HTR-8/SVneo (cell line): ENCODE results near the gene R3HDM4.
A peak's percentile ranks its signal among the peaks of the same experiment; 100 is the strongest.
"Not testable (repeated sequence)": the region's sequence is repeated elsewhere in the genome, so short reads cannot be mapped to it uniquely, and the experiment has no call there.

Source experiments
- DNase-seq: peaks from one replicate; pipeline ENCODE4 v3.0.0; 2011; ENCODE audit warnings: low spot score, mixed read lengths; ENCODE audit not compliant: insufficient read length
- FAIRE-seq: peaks from 2 replicates; lab custom pipeline; 2011; peaks lifted over from hg19 to GRCh38; lab: Jason Lieb, UNC

Gene R3HDM4

GRCh38 chr19:913080-913748 is at the start of gene R3HDM4:
Gene R3HDM4 (minus strand): TSS chr19:913219. CDS start chr19:913157, 62 bp downstream.
- FAIRE-seq (peak; percentile 57), DNase-seq (no peak)

GRCh38 chr19:961866-962620 is 49.0 kb upstream of the R3HDM4 start:
- DNase-seq = no peak
- FAIRE-seq = no peak

DNA sequence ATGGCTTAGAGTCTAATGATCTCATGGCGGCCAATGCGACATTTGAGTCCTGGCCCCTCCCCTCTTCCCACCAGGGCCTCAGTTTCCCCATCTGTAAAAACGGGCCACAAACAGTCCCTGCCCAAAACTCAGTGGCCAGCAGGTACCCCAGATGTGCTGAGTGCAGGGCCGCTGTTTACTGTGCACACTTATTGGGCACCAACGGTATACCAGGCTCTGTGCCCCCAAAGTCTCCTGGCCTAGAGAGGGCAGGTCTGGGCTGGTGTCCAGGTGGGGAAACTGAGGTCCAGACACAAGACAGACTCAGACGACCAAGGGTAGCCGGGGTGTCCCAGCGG is 47.6 kb upstream of the R3HDM4 start:
- DNase-seq = no peak

DNA sequence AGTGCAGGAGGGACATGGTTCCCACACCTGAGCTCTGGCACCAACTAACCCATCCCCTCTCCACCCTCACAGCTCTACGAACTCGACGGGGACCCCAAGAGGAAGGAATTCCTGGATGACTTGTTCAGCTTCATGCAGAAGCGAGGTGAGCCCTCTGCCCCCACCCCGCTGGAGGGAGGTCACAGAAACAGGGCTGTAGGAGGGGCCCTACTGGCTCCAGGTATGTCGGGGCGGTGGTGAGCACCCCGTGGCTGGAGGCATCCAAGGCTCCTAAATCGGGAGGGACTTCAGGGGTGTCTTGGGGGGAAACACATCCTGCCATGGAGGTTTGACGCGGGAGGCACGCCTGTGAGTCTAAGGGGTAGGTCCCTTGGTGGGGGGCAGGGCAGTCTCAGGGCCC is 47.0 kb upstream of the R3HDM4 start:
- DNase-seq = no peak

More for the DNA sequence above, 47.6 kb upstream of the R3HDM4 start:
- FAIRE-seq = no peak

GRCh38 chr19:958967-959855 is 46.2 kb upstream of the R3HDM4 start:
- DNase-seq (no peak), FAIRE-seq (peak; percentile 13)

More for the DNA sequence above, 47.0 kb upstream of the R3HDM4 start:
- FAIRE-seq = no peak

- DNase-seq, FAIRE-seq: not testable (repeated sequence)
Measured at GRCh38 chr19:957578-957977, 44.6 kb upstream of the R3HDM4 start.

- no peak for DNase-seq
- FAIRE-seq = no peak
Measured at GRCh38 chr19:956766-957440, 43.9 kb upstream of the R3HDM4 start.

GRCh38 chr19:955803-956765 is 43.1 kb upstream of the R3HDM4 start:
- DNase-seq (no peak), FAIRE-seq (no peak)

- DNase-seq (no peak), FAIRE-seq (no peak)
Measured at GRCh38 chr19:954672-955494, 41.9 kb upstream of the R3HDM4 start.

GRCh38 chr19:954272-954671 is 41.3 kb upstream of the R3HDM4 start:
- DNase-seq = no peak
- no peak for FAIRE-seq

- no peak for FAIRE-seq
- DNase-seq = no peak
Measured at GRCh38 chr19:953445-954271, 40.6 kb upstream of the R3HDM4 start.

DNA sequence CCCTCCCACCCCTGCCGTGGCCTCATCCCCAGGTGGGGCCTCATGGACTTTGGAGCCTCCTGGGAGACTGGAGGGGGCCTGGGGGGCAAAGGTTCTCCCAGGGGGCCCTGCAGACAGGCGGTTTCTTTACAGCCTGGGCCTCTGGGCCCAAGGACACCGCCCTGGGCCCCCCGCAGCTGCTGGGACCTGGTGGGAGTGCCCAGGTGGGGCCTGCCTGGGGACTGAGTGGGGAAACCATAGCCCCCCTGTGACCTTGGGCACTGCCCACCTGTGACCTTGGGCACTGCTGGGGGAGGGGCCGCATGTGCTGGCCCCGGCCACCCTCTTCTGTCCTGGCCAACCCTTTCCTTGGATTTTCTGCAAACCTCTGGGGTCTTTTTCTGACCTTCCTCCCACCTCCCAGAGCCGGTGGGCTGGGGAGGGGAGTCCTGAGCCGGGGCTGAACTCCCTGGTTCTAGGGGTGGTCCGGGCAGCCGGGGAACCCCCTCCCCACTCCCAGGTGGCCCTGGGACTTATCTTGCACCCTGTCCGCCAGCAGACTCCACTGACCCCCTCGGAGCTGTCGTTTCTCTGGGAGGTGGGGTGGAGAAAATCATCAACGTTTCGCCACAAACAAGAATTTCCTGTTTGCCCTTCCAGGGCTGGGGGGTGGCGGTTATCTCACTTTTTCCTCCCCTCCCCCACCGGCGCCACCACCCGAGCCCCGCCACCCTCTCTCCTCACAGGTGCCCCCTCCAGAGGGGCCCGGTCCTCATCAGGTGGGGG is 39.8 kb upstream of the R3HDM4 start:
- FAIRE-seq (no peak), DNase-seq (no peak)

GRCh38 chr19:952049-952679 is 39.1 kb upstream of the R3HDM4 start:
- no peak for FAIRE-seq

DNA sequence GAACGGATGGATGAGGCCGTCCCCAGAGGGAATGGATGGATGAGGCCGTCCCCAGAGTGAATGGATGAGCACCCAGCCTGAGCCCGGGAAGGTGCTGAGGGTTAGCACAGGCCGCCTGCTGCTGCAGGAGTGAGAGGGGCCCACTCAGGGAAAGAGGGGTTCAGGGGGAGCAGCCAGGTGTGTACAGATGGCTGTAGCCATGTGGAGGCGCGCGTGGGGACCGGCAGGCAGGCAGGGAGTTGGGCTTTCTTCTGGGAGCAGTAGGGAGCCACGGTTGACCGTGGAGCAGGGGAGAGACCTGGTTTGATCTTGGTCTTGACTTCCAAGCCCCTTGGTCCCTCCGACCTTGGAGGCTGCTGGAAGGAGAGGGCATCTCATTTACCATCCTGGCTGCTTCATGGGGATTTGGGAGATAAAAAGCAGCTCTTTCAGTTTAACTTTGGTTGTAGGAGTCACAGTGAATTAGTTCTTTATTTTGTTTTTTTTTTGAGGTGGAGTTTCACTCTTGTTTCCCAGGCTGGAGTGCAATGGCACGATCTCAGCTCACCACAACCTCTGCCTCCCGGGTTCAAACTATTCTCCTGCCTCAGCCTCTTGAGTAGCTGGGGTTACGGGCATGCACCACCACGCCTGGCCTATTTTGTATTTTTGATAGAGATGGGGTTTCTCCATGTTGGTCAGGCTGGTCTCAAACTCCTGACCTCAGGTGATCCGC is 37.5 kb upstream of the R3HDM4 start:
- DNase-seq (no peak), FAIRE-seq (no peak)

More at GRCh38 chr19:952049-952679, 39.1 kb upstream of the R3HDM4 start:
- DNase-seq = no peak

DNA sequence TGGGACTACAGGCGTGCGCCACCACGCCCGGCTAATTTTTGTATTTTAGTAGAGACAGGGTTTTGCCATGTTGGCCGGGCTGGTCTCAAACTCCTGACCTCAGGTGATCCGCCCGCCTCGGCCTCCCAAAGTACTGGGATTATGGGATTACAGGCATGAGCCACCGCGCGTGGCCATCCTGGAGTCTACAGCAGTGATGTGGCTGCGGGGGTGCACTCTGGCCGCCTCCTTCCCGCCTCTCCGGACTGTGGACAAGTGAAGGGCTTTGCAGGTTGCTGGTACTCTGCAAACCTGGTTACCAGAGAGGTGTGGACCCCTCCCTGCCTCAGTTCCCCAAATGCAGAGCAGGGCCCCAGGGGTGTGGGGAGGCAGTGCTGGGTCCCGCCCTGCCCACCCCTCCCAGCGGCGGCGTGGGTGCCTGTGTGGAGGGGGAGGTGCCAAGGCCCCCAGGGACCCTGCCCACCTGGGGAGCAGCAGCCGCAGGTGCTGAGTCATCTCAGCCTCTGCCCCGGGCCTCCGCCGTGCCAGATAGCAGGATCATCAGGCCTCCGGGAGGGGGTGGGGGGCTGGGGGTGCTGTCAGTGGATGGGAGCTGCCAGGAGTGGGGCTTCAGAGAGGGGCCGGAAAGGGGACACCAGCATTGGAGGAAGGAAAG is 36.0 kb upstream of the R3HDM4 start:
- no peak for FAIRE-seq

More for the DNA sequence above, 36.0 kb upstream of the R3HDM4 start:
- no peak for DNase-seq
